Heart left ventricle (tissue), 16 donors: ENCODE data around the gene ZNF275. TPM values are rescaled to one million over a fixed set of nuclear protein-coding genes. Genes with fewer than 3 reads are reported as not detected.

Source experiments
- ATAC-seq, 4 donors: fragments of 200-7000 bp; cut with Tn5 transposase; one replicate each; pipeline ENCODE4 v1.9.1; 2020 to 2022; ENCODE audit warnings: moderate library complexity in 4 of 4, mild to moderate bottlenecking in 3 of 4, moderate number of reproducible peaks in 1 of 4
- DNase-seq, 5 donors: peaks; one replicate each; pipeline ENCODE4 v3.0.0-alpha.2; 2020
- H3K27ac ChIP-seq, 12 donors: fragments of 200-600 bp; sonication (generic) in 4 of 12; one replicate each; pipeline versions ENCODE4 v1.5.0 to v1.8.0; 2016 to 2022; ENCODE audit warnings: mild to moderate bottlenecking in 2 of 12
- H3K27me3 ChIP-seq, 9 donors: fragments of 200-600 bp; sonication (generic) in 2 of 9; one replicate each; pipeline versions ENCODE4 v1.5.1 to v1.8.0; 2016 to 2022; ENCODE audit warnings: mild to moderate bottlenecking in 3 of 9
- H3K36me3 ChIP-seq, 9 donors: fragments of 200-600 bp; sonication (generic) in 2 of 9; one replicate each; pipeline versions ENCODE4 v1.5.0 to v1.8.0; 2018 to 2022; ENCODE audit warnings: mild to moderate bottlenecking in 2 of 9
- H3K4me1 ChIP-seq, 12 donors: fragments of 200-600 bp; sonication (generic) in 4 of 12; one replicate each; pipeline versions ENCODE4 v1.5.0 to v1.8.0; 2016 to 2022; ENCODE audit warnings: mild to moderate bottlenecking in 3 of 12
- H3K4me3 ChIP-seq, 12 donors: fragments of 200-600 bp; sonication (generic) in 4 of 12; one replicate each; pipeline versions ENCODE4 v1.5.0 to v1.8.0; 2017 to 2022; ENCODE audit warnings: mild to moderate bottlenecking in 9 of 12, moderate library complexity in 4 of 12
- H3K9me3 ChIP-seq, 12 donors: fragments of 200-600 bp; sonication (generic) in 4 of 12; one replicate each; pipeline versions ENCODE4 v1.5.0 to v1.8.0; 2016 to 2022; ENCODE audit warnings: mild to moderate bottlenecking in 1 of 12
- CTCF ChIP-seq, 12 donors: fragments of 200-600 bp; sonication (generic) in 4 of 12; IDR thresholded peaks; one replicate each; pipeline versions ENCODE4 v1.5.0 to v1.8.0; 2018 to 2022; ENCODE audit warnings: antibody characterized with exemption in 12 of 12, mild to moderate bottlenecking in 5 of 12
- POLR2A ChIP-seq, 2 donors: fragments of 450-650 bp; IDR thresholded peaks; one replicate each; pipeline ENCODE4 v1.6.1; 2017; ENCODE audit warnings: antibody characterized with exemption in 2 of 2, mild to moderate bottlenecking in 2 of 2, moderate library complexity in 2 of 2
- WGBS, 4 donors: extraction: QIAGEN DNeasy Blood & Tissue Kit in 2 of 4; methylation state at CpG; one replicate each; pipeline versions ENCODE4 v1.1.5 to v1.1.7; 2013 to 2018; 5-methylcytosine and 5-hydroxymethylcytosine counted together
- intact Hi-C, 10 donors: fragments of 100-400 bp; cut with DNase I; formaldehyde crosslinking; loops; one replicate each; pipeline versions ENCODE4 v1.11.1 to v1.14.2; 2022
- polyA plus RNA-seq, 2 donors: library from polyadenylated mRNA; stranded (reverse); fragments of 200-250 nt; gene quantifications; one replicate each; pipeline ENCODE4 v1.2.3, GENCODE V29; 2013
- total RNA-seq, 9 donors: library from RNA; depleted of rRNA in 2 of 9; stranded (reverse); fragments of >200 nt in 2 of 9; fragmentation: NEBNext Ultra II Directional in 3 of 9; extraction: Animal tissue kit (Norgen Biotek cat#: 25700) in 3 of 9; gene quantifications; one replicate each; pipeline versions ENCODE4 v1.1.0 to v1.2.4, GENCODE V29; 2016 to 2023
- donor health status: ischemic (EF 13 %, LVEDD 7.1; RV severe dilation, severe dysfunction).
- donor health status: healthy with polysubstance abuse.
- donor health status: DM: no; HTN: yes; CAD: no.
- donor health status: DM: no; HTN: no; CAD: no.
- donor health status: ischemic (EF 25% LVEDD 6.9; RV normal size, moderate dysfunction).
- donor health status: ischemic (EF 25% LVEDD 5.7; RV mildly dilated, moderate dysfunction).
- donor health status: healthy.
- donor health status: DM: yes; HTN: yes; CAD: no.
- donor health status: ischemic (EF 35%, LVEDD 5.7; RV mildly dilated, moderate dysfunction).
- donor health status: nonischemic (EF 11% LVEDD 7.7; RV severe dilation, severe dysfunction).
- donor health status: DM: yes; HTN: yes; CAD: no.
- donor health status: PGD.
- donor health status: ischemic (EF 29% LVEDD 5.4; RV normal size, mild dysfunction).
- donor health status: nonischemic (EF 23%, LVEDD 6.1; RV moderate dilation, normal function).

Gene ZNF275
- total and polyA plus RNA-seq, 11 donors, result 2.1 to 8.6 (median 7.8) TPM

DNA sequence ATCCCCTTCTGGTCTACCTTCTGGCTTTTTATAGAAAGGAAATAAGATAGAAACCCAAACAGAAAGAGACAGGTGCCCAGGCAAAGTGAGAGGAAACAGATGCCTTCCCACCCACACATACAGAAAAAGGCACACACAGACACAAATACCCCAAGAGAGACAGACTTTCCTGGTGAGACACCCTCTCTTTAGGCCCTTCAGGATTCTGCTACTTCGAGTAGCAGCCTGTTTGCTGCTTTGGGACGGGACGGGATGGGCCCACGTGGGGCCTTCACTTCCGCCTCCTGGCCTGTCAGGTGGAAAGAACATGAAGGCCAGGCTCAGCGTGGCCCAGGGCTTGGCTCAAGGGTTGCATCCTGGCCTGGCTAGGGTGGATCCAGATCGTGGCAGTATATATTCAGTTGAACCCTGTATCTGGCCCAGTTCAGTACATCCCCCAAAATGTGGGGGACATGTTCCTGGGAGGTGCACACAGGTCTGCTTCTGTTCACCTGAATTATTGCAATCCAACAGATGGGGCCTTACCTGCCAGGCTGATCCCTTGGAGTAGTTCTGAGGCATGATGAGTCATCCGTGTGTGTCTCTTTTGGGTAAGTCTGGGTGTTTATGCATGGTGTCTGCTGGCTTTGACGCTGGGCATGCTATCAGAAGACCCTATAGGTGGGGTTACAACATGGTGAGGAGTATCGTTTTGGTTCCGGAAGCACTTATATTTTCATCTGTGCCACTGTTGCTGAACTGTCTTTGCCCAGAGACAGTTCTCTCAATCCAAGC lies 2.4 kb downstream of the ZNF275 start:
- DNase-seq (no peak), ATAC-seq (no peak)
- H3K27me3 ChIP-seq, result peaks cover 0 to 2% (median 0%) of the 10 kb centered on the region in 9 donors
- WGBS, 4 donors, result 68 to 90% (median 79%) methylated on average over 11 of the region's 11 CpGs
- H3K27ac ChIP-seq, result no peak overlapping the region
- no peaks in the 10 kb centered on the region for H3K9me3 ChIP-seq
- H3K4me1 ChIP-seq, result peaks cover 0 to 11% (median 0%) of the 10 kb centered on the region in 12 donors
- peaks cover 0 to 5% (median 0%) of the 10 kb centered on the region in 9 donors for H3K36me3 ChIP-seq
- intact Hi-C loops, result no loop called here
- H3K4me3 ChIP-seq, result no peak overlapping the region
- TF ChIP-seq CTCF (IDR thresholded peaks at IDR 0.05) (no peak), POLR2A (IDR thresholded peaks at IDR 0.05) (no peak)

GRCh38 chrX:153336988-153337387 lies 3.0 kb downstream of the ZNF275 start:
- TF ChIP-seq CTCF (IDR thresholded peaks at IDR 0.05), result no peak
- no peak for TF ChIP-seq POLR2A (IDR thresholded peaks at IDR 0.05)
- DNase-seq (no peak), ATAC-seq (no peak)
- intact Hi-C loops, result no loop called here
- H3K36me3 ChIP-seq, result peaks cover 0 to 6% (median 0%) of the 10 kb centered on the region in 9 donors
- peaks cover 0 to 4% (median 0%) of the 10 kb centered on the region in 12 donors for H3K9me3 ChIP-seq
- no peak overlapping the region for H3K27ac ChIP-seq
- peaks cover 0 to 11% (median 0%) of the 10 kb centered on the region in 12 donors for H3K4me1 ChIP-seq
- peaks cover 0 to 2% (median 0%) of the 10 kb centered on the region in 9 donors for H3K27me3 ChIP-seq
- no peak overlapping the region for H3K4me3 ChIP-seq
- WGBS, 4 donors, result 79 to 97% (median 88%) methylated on average over 5 of the region's 5 CpGs

DNA sequence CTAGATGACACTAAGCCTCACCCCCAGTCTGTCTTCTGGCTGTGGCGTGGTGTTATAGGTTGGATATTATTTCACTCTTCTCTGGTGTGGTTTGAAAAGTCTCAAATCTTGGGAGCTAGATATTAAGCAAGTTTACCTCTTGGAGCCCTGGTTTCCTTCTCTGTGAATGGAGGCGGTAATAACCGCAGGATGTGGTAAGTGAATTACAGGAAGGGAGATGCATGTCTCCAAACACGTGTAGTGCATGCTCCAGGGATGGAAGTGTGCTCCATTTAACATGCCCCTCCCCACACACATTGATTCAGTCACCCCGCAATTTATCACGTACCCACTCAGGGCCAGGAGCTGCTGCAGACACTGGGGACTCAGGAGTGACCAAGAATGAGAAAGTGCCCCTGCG lies 4.9 kb downstream of the ZNF275 start:
- Histone ChIP-seq H3K4me3 (no peak overlapping the region), H3K27me3 (peaks cover 0 to 2% (median 0%) of the 10 kb centered on the region in 9 donors), H3K36me3 (peaks cover 0 to 7% (median 0%) of the 10 kb centered on the region in 9 donors), H3K27ac (no peak overlapping the region), H3K4me1 (peaks cover 0 to 7% (median 0%) of the 10 kb centered on the region in 12 donors), H3K9me3 (peaks cover 0 to 4% (median 0%) of the 10 kb centered on the region in 12 donors)
- ATAC-seq (no peak), DNase-seq (no peak)
- intact Hi-C loops, result no loop called here
- 78 to 87% (median 81%) methylated on average over 7 of the region's 7 CpGs for WGBS, 4 donors
- no peak for TF ChIP-seq POLR2A (IDR thresholded peaks at IDR 0.05)
- TF ChIP-seq CTCF (IDR thresholded peaks at IDR 0.05), result no peak

GRCh38 chrX:153339662-153340061 lies 5.7 kb downstream of the ZNF275 start:
- intact Hi-C loops, result no loop called here
- Histone ChIP-seq H3K4me3 (no peak overlapping the region), H3K9me3 (peaks cover 0 to 4% (median 0%) of the 10 kb centered on the region in 12 donors), H3K27me3 (peaks cover 0 to 7% (median 0%) of the 10 kb centered on the region in 9 donors), H3K27ac (no peak overlapping the region), H3K36me3 (peaks cover 0 to 9% (median 3%) of the 10 kb centered on the region in 9 donors), H3K4me1 (peaks cover 0 to 7% (median 0%) of the 10 kb centered on the region in 12 donors)
- DNase-seq, result no peak
- TF ChIP-seq CTCF (IDR thresholded peaks at IDR 0.05) (no peak), POLR2A (IDR thresholded peaks at IDR 0.05) (no peak)
- ATAC-seq, result no peak
- 83 to 91% (median 86%) methylated on average over 4 of the region's 4 CpGs for WGBS, 4 donors
